Measurements from ENCODE around the gene FKBP3.

FKBP3 gene

GRCh38 chr14:45114327-45114726, 20.0 kb downstream of the FKBP3 start:
- TF ChIP-seq CTCF (IDR thresholded peaks at IDR 0.05) = no peak
- intact Hi-C loops (cut with DNase I; ENCODE audit: low total_unique reads) = no loop called here
- Histone ChIP-seq H3K36me3 (peaks cover 66 to 84% (median 82%) of the 10 kb centered on the region in 3 donors), H3K9me3 (no peaks in the 10 kb centered on the region), H3K27me3 (no peaks in the 10 kb centered on the region), H3K27ac (no peak overlapping the region), H3K4me3 (no peak overlapping the region), H3K4me1 (no peaks in the 10 kb centered on the region)
- DNase-seq = no peak

- H3K4me3 ChIP-seq = no peak overlapping the region
- DNase-seq = no peak
- peaks cover 66 to 82% (median 78%) of the 10 kb centered on the region in 3 donors for H3K36me3 ChIP-seq
- intact Hi-C loops (cut with DNase I; ENCODE audit: low total_unique reads) = no loop called here
- no peaks in the 10 kb centered on the region for H3K4me1 ChIP-seq
- no peak overlapping the region for H3K27ac ChIP-seq
- H3K27me3 ChIP-seq = no peaks in the 10 kb centered on the region
- TF ChIP-seq CTCF (IDR thresholded peaks at IDR 0.05) = no peak
- no peaks in the 10 kb centered on the region for H3K9me3 ChIP-seq
Measured at GRCh38 chr14:45112896-45113781, 21.1 kb downstream of the FKBP3 start.

- Histone ChIP-seq H3K4me3 (no peak overlapping the region), H3K36me3 (peaks cover 39 to 67% (median 45%) of the 10 kb centered on the region in 3 donors)
Measured at GRCh38 chr14:45104561-45104960, 29.7 kb downstream of the FKBP3 start.

GRCh38 chr14:45103806-45104205, 30.5 kb downstream of the FKBP3 start:
- intact Hi-C loops (cut with DNase I; ENCODE audit: low total_unique reads) = no loop called here
- Histone ChIP-seq H3K36me3 (peaks cover 36 to 66% (median 42%) of the 10 kb centered on the region in 3 donors), H3K27ac (no peak overlapping the region), H3K4me3 (no peak overlapping the region), H3K4me1 (no peaks in the 10 kb centered on the region), H3K27me3 (no peaks in the 10 kb centered on the region), H3K9me3 (no peaks in the 10 kb centered on the region)
- no peak for DNase-seq
- no peak for TF ChIP-seq CTCF (IDR thresholded peaks at IDR 0.05)

More at GRCh38 chr14:45104561-45104960, 29.7 kb downstream of the FKBP3 start:
- DNase-seq = no peak
- Histone ChIP-seq H3K27ac (no peak overlapping the region), H3K9me3 (no peaks in the 10 kb centered on the region), H3K27me3 (no peaks in the 10 kb centered on the region), H3K4me1 (no peaks in the 10 kb centered on the region)
- intact Hi-C loops (cut with DNase I; ENCODE audit: low total_unique reads) = no loop called here
- TF ChIP-seq CTCF (IDR thresholded peaks at IDR 0.05) = no peak

- H3K27ac ChIP-seq = no peak overlapping the region
- peaks cover 37 to 60% (median 44%) of the 10 kb centered on the region in 3 donors for H3K36me3 ChIP-seq
- H3K27me3 ChIP-seq = no peaks in the 10 kb centered on the region
- H3K4me3 ChIP-seq = no peak overlapping the region
- H3K4me1 ChIP-seq = no peaks in the 10 kb centered on the region
- intact Hi-C loops (cut with DNase I; ENCODE audit: low total_unique reads) = no loop called here
- H3K9me3 ChIP-seq = no peaks in the 10 kb centered on the region
- no peak for DNase-seq
- TF ChIP-seq CTCF (IDR thresholded peaks at IDR 0.05) = no peak
Measured at GRCh38 chr14:45096218-45096617, 38.1 kb downstream of the FKBP3 start.
